Measurements from ENCODE around the gene ATIC.

- TF ChIP-seq, protein P1, sequence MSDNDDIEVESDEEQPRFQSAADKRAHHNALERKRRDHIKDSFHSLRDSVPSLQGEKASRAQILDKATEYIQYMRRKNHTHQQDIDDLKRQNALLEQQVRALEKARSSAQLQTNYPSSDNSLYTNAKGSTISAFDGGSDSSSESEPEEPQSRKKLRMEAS (IDR thresholded peaks at IDR 0.05) = no peak
- no peak for TF ChIP-seq RFX5 (IDR thresholded peaks at IDR 0.05; ENCODE audit: borderline replicate concordance, low read depth, low read length)
- TF ChIP-seq RAD21 (IDR thresholded peaks at IDR 0.05 in 1 of 2, conservative IDR thresholded peaks at IDR 0.05 in 1 of 2; ENCODE audit: low read depth in 2 of 2, low read length in 2 of 2) = no peak
- TF ChIP-seq CREB1 (IDR thresholded peaks at IDR 0.05) = no peak
- no peak for TF ChIP-seq SRF (IDR thresholded peaks at IDR 0.05; ENCODE audit: low read depth, low read length)
- no peak for TF ChIP-seq CTCF (IDR thresholded peaks at IDR 0.05; ENCODE audit: control extremely low read depth in 1 of 3, insufficient read depth in 1 of 3, low read depth in 1 of 3, low read length in 3 of 3)
- no peak for TF ChIP-seq SIN3A (conservative IDR thresholded peaks at IDR 0.05 in 1 of 2, IDR thresholded peaks at IDR 0.05 in 1 of 2; ENCODE audit: low read depth in 1 of 2, low read length in 2 of 2)
- TF ChIP-seq SUZ12 (IDR thresholded peaks at IDR 0.05; ENCODE audit: low read length) = no peak
- no peak for TF ChIP-seq EGR1 (IDR thresholded peaks at IDR 0.05; ENCODE audit: borderline replicate concordance, low read depth, low read length)
- TF ChIP-seq POLR2A (IDR thresholded peaks at IDR 0.05; ENCODE audit: control extremely low read depth in 1 of 2, low read depth in 2 of 2, low read length in 2 of 2) = no peak
- no peak for TF ChIP-seq JUN (IDR thresholded peaks at IDR 0.05; ENCODE audit: low read depth, low read length)
- TF ChIP-seq ZNF274 (IDR thresholded peaks at IDR 0.05; ENCODE audit: borderline replicate concordance, extremely low read depth, low read length) = no peak
- no peak for TF ChIP-seq CHD2 (IDR thresholded peaks at IDR 0.05; ENCODE audit: low read length)
Observed at GRCh38 chr2:215394102-215394805, 82.4 kb downstream of the ATIC start.
